ENCODE data around the gene GH2.
"Not testable (repeated sequence)": the region's sequence is repeated elsewhere in the genome, so short reads cannot be mapped to it uniquely, and the experiment has no call there.

Gene GH2

DNA sequence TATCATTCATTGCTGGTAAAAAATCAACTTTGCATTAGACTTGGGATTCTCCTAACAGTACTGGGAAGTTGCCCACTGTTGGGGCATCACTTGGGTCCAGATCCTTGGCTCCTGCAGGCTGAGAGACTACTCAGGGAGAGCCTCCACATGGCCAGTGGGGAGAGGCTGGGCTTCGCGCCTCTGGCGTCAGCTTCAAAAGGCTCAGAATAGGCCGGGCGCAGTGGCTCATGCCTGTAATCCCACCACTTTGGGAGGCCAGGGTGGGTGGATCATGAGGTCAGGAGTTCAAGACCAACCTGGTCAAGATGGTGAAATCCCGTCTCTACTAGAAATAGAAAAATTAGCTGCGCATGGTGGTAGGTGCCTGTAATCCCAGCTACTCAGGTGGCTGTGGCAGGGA lies 32.7 kb upstream of the GH2 start:
- in situ Hi-C loops (cut with MboI; ENCODE audit: low sequenced_read_pairs), result loop anchor here (10.0 kb wide), 2 partner anchors 110 to 370 kb away; partner anchors contain the start of gene ICAM2

DNA sequence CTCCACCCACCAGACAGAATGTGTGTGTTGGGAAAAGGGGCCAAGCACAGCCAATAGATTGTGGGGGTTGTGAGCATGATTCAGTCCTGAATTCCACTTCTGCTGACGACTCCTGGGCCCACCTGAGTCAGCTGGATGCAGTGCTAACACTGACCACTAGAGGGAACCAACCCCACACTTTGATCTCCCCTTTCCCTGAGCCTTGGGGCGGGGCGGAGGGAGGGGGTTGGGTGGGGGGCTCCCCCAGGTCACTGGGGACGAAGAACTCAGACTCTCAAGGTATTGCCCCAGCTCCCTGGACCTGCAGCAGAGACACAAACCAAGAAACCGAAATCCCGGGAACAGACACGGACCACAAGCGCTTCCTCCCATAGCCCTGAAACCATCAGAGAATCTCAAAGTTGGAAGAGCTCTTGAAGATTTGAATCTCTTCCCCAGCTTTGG lies 29.9 kb upstream of the GH2 start:
- in situ Hi-C loops (cut with MboI; ENCODE audit: low sequenced_read_pairs), result loop anchor here (10.0 kb wide), 2 partner anchors 113 to 373 kb away; partner anchors contain the start of gene ICAM2

DNA sequence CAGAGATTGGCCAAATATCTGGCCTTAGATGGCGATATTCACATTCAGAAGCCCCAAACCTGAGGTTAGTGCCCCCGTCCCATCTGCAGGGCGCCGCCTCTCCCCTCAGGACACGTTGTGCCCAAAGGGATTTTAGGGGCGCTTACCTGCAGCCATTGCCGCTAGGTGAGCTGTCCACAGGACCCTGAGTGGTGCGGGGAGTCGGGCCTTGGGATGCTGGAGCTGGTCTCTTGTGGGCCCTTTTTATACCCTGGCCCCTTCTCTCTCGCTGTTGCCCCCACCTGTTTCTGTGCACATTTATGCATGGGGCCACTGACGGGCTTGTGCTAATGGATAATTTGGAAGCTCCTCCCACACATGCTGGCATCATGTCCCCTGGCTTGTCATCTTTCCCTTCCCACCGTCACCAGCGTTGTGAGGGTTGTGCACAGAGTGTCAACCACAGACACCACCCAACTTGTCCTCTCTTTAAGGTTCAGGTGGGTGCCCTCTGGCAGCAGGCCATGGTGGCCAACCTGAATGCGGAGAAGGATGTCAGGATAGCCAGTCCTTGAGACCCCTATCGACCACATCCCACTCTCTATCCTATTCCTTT lies 29.4 kb upstream of the GH2 start, which contains the start of gene CSHL1:
CSHL1 (minus strand) TSS at position 218 of the 595 bp plus-strand sequence; CDS start at position 156, 62 bp downstream.
- in situ Hi-C loops (cut with MboI; ENCODE audit: low sequenced_read_pairs), result loop anchor here (10.0 kb wide), 2 partner anchors 114 to 374 kb away; partner anchors contain the start of gene ICAM2

DNA sequence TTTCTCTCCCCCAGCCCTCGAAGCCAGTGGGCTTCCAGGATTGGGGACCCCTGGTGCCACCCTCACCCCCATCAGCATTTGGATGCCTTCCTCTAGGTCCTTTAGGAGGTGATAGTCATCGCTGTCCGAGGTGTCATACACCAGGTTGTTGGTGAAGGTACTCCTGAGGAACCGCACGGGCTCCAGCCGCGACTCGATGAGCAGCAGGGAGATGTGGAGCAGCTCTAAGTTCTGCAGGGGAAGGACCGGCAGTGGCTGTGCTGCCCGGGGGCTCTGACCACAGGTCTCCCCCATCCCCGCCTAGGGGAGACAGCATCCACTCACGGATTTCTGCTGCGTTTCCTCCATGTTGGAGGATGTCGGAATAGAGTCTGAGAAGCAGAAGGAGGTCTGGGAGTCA lies 28.4 kb upstream of the GH2 start:
- in situ Hi-C loops (cut with MboI; ENCODE audit: low sequenced_read_pairs), result loop anchor here (10.0 kb wide), 2 partner anchors 115 to 375 kb away; partner anchors contain the start of gene ICAM2

DNA sequence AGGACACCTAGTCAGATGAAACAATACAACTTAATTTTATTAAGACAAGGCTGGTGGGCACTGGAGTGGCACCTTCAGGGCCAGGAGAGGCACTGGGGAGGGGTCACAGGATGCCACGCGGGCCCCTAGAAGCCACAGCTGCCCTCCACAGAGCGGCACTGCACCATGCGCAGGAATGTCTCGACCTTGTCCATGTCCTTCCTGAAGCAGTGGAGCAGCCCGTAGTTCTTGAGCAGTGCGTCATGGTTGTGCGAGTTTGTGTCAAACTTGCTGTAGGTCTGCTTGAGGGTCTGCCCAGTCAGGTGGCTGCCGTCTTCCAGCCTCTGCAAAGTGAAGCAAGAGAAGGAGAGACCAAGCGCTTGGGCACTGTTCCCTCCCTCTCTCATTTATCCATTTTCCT lies 27.8 kb upstream of the GH2 start:
- in situ Hi-C loops (cut with MboI; ENCODE audit: low sequenced_read_pairs), result not testable (repeated sequence)

DNA sequence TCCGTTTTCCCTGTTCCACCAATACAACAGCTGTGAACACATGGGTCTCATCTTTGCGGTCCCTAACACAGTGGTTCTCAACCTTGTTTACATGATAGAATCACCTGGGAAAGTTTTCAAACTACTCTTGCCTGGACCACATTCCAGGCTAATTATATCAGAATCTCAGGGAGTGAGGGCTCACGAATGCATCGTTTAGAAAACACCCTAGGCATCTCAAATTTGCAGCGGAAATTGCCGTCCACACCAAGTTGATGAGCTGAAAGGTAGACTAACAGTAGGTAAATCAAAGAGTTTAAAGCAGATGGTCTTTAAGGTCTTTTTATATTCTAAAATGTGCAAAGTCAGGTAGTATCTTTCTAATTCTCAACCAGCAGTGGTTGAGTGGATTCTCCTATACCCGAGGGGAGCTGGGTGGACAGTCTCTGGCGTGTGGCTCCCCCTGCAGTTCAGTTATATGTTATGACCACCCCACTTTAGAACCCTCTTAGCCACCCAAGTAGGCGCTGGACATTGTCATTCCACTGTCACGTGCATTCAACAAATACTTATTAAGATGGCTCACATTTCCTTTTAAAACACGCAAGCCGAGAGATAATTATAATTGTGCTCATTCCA lies 25.5 kb upstream of the GH2 start:
- in situ Hi-C loops (cut with MboI; ENCODE audit: low sequenced_read_pairs), result not testable (repeated sequence)

DNA sequence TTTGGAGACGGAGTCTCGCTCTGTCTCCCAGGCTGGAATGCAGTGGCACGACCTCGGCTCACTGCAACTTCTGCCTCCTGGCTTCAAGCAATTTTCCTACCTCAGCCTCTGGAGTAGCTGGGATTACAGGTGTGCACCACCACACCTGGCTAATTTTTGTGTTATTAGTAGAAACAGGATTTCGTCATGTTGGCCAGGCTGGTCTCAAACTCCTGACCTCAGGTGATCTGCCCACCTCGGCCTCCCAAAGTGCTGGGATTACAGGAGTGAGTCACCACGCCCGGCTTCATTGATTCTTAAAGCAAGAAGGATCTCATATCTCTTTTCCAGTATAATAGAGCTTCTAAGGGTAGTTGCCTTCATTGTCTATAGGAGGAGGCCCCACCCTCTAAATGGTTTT lies 23.1 kb upstream of the GH2 start:
- in situ Hi-C loops (cut with MboI; ENCODE audit: low sequenced_read_pairs), result not testable (repeated sequence)

DNA sequence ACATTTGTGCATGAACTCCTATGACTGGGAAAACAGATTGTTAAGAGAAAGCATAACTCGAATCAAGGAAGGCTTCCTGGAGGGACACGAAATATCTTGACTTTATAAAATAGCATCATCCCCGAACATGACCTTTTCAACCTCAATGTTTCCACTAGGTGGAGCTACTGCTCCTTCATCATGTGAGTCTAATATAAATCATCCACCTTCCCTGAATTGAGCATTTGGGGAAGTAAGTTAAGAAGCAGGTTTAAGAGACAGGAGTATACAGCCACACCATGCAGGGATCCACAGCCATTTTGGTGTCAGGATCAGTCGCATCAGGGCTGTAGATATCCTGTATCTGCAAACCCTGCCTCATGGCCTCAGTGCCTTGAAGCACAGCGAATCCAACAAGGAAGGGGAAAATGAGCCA lies 22.1 kb upstream of the GH2 start:
- in situ Hi-C loops (cut with MboI; ENCODE audit: low sequenced_read_pairs), result not testable (repeated sequence)

DNA sequence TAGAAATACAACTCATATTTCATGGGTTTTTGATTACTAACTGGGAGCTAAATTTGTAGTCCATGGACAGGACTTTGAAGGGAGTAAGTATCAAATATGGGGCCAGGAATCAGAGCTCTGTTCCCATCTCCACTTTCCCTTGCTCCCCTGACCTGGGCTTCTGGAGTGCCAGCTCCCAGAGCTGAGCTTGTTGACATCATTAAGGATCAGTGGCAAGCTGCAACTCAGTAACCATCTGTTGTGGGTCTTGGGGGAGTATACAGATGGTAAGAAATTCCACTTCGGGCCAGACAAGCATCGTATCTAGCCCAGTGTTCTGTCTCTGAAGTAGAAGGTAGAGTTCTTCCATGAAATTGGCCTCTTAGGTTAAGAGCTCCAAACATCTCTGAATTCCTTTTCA lies 20.2 kb upstream of the GH2 start:
- in situ Hi-C loops (cut with MboI; ENCODE audit: low sequenced_read_pairs), result not testable (repeated sequence)

DNA sequence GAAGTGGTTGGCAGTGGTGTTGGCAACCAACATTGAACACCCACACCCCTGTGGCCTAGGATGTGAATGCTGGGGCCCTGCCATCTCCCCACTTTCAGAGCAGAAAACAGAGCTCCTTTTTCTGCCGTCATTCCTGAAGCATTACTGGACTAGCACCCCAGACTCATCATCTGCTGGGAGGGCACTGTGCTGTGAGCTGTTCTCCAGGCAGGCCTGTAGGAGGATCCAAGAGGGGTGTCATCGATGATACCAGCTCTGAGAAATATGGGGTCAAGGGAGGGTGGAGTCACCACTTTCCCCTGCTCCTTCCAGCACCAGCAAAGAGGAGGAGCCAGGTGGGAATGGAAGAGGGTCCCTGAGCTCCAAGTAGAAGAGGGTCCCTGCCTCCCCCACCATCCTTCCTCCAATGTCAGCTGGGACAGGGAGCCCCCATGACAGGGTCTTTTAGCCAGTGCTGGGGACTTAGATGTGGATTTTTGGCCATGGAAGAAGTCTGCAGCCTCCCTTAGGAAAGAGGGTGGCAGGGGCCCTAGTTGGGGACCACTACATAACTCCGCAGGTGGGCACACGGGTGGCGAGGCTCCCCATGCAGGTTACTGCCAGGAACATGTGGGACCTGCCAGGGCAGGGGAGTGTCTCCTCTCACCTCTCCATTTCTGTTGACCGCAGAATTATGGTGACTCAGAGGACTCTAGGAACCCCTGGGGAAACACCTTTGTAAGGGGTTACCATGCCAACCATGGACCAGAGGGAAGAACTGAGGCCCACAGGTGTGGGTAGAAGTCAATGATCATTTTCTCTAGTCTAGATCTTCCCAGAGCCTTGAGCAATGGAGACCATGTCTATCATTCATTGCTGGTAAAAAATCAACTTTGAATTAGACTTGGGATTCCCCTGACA lies 17.4 kb upstream of the GH2 start:
- in situ Hi-C loops (cut with MboI; ENCODE audit: low sequenced_read_pairs), result not testable (repeated sequence)

DNA sequence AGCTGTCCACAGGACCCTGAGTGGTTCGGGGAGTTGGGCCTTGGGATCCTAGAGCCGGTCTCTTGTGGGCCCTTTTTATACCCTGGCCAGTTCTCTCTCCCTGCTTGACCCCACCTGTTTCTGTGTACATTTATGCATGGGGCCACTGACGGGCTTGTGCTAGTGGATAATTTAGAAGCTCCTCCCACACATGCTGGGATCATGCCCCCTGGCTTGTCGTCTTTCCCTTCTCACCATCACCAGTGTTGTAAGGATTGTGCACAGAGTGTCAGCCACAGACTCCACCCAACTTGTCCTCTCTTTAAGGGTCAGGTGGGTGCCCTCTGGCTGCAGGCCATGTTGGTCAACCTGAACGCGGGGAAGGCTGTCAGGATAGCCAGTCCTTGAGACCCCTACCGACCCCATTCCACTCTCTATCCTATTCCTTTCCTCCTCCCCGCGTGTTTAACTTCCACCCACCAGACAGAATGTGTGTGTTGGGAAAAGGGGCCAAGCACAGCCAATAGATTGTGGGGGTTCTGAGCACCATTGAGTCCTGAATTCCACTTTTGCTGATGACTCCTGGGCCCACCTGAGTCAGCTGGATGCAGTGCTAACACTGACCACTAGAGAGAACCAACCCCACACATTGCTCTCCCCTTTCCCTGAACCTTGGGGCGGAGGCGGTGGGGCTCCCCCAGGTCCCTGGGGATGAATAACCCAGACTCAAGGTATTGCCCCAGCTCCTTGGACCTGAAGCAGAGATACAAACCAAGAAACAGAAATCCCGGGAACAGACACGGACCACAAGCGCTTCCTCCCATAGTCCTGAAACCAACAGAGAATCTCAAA lies 15.0 kb upstream of the GH2 start, which contains the start of gene CSH1:
CSH1 (minus strand) TSS at position 51 of the 831 bp plus-strand sequence. CDS start 63 bp downstream, outside the sequence.
- in situ Hi-C loops (cut with MboI; ENCODE audit: low sequenced_read_pairs), result not testable (repeated sequence)

DNA sequence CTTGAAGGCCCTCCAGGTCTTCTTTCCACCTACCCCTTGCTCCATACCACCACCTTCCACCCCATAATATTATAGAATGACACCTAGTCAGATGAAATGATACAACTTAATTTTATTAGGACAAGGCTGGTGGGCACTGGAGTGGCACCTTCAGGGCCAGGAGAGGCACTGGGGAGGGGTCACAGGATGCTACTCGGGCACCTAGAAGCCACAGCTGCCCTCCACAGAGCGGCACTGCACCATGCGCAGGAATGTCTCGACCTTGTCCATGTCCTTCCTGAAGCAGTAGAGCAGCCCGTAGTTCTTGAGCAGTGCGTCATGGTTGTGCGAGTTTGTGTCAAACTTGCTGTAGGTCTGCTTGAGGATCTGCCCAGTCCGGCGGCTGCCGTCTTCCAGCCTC lies 13.1 kb upstream of the GH2 start:
- in situ Hi-C loops (cut with MboI; ENCODE audit: low sequenced_read_pairs), result not testable (repeated sequence)

DNA sequence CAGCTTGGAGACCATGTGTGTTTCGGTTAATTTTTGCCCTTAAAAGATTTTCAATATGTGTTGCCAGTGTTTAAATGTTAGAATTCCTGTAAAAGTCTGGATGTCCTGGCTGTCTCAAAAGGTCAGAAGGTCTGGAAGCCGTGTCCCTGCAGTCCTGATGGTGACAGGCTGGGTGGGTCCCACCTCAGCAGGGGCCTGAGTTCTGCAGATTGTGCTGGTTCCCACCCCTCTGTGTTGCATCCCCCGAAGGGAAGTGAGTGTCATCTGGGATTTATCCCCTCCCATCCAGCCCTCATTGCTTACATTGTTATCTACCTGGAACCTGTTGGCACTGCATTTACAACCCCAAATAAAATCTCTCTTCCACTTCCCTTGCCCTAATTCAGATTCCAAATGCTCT lies 12.3 kb upstream of the GH2 start:
- in situ Hi-C loops (cut with MboI; ENCODE audit: low sequenced_read_pairs), result not testable (repeated sequence)

DNA sequence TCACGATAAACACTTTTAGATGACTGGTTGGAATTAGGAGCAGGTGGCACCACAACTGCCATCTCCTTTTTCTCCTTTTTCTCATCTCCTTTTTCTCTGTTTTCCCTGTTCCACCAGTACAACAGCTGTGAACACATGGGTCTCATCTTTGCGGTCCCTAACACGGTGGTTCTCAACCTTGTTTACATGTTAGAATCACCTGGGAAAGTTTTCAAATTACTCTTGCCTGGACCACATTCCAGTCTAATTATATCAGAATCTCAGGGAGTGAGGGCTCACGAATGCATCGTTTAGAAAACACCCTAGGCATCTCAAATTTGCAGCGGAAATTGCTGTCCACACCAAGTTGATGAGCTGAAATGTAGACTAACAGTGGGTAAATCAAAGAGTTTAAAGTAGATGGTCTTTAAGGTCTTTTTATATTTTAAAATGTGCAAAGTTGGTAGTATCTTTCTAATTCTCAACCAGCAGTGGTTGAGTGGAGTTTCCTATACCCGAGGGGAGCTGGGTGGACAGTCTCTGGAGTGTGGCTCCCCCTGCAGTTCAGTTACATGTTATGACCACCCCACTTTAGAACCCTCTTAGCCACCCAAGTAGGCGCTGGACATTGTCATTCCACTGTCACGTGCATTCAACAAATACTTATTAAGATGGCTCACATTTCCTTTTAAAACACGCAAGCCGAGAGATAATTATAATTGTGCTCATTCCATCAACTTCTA lies 10.7 kb upstream of the GH2 start:
- in situ Hi-C loops (cut with MboI; ENCODE audit: low sequenced_read_pairs), result not testable (repeated sequence)

DNA sequence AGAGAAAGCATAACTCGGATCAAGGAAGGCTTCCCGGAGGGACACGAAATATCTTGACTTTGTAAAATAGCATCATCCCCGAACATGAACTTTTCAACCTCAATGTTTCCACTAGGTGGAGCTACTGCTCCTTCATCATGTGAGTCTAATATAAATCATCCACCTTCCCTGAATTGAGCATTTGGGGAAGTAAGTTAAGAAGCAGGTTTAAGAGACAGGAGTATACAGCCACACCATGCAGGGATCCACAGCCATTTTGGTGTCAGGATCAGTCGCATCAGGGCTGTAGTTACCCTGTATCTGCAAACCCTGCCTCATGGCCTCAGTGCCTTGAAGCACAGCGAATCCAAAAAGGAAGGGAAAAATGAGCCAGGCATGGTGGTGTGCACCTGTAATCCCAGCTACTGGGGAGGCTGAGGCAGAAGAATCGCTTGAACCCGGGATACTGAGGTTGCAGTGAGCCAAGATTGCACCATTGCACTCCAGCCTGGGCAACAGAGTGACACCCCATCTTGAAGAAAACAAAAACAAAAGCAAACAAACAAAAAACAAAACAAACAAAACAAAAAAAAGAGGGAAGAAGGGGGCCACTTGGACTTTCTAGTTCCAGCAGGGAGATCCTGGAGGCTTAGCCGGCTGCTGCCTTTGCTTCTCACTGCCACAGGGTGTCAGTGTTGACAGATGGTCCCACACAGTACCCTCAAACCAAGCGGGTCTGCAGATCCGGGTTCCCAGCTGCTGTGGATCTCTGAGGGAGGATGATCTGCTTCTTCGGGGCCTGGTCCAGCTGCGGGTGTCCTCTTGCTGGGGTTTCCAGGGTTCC lies 7.5 kb upstream of the GH2 start:
- in situ Hi-C loops (cut with MboI; ENCODE audit: low sequenced_read_pairs), result not testable (repeated sequence)

DNA sequence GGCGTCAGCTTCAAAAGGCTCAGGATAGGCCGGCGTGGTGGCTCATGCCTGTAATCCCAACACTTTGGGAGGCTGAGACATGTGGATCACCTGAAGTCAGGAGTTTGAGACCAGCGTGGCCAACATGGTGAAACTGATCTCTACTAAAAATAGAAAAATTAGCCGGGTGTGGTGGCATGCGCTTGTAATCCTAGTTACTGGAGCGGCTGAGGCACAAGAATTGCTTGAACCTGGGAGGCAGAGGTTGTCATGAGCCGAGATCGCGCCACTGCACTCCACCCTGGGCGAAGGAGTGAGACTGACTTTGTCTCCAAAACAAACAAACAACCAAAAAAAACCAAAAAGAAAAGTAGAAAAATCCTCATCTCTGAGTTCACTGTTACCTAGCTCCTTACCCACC lies 3.4 kb upstream of the GH2 start:
- in situ Hi-C loops (cut with MboI; ENCODE audit: low sequenced_read_pairs), result not testable (repeated sequence)

DNA sequence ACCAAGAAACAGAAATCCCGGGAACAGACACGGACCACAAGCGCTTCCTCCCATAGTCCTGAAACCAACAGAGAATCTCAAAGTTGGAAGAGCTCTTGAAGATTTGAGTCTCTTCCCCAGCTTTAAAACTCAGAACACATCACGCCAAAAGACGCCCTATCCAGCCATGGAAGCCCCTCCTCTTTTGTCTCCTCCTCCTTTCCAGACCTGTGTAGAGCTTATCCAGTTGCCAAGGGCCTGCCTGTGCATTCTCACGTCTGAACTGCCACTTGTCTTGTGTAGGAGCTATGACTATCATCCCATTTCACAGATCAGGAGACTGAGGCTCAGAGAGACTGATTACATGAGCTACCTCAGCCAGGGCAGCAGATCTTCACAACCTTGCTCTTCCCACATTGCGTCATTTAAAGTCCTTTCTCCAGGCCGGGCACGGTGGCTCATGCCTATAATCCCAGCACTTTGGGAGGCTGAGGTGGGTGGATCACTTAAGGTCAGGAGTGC lies 932 bp upstream of the GH2 start:
- in situ Hi-C loops (cut with MboI; ENCODE audit: low sequenced_read_pairs), result not testable (repeated sequence)

DNA sequence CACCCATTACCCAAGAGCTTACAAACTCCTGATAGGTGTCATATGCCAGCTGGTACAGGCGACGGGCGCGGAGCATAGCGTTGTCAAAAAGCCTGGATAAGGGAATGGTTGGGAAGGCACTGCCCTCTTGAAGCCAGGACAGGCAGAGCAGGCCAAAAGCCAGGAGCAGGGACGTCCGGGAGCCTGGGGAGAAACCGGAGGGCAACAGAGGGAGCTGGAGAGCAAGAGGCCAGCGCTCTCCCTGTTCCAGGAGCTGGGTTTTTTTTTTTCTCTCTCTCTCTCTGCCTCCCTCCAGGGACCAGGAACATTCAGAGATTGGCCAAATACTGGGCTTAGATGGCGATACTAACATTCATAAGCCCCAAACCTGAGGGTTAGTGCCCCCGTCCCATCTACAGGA lies 407 bp downstream of the GH2 start:
- in situ Hi-C loops (cut with MboI; ENCODE audit: low sequenced_read_pairs), result not testable (repeated sequence)

DNA sequence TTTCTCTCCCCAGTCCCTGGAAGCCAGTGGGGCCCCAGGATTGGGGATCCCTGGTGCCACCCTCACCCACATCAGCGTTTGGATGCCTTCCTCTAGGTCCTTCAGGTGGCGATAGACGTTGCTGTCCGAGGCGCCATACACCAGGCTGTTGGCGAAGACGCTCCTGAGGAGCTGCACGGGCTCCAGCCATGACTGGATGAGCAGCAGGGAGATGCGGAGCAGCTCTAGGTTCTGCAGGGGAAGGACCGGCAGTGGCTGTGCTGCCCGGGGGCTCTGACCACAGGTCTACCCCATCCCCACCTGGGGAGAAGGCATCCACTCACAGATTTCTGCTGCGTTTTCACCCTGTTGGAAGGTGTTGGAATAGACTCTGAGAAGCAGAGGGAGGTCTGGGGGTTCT lies 1.0 kb downstream of the GH2 start:
- in situ Hi-C loops (cut with MboI; ENCODE audit: low sequenced_read_pairs), result no loop called here

Measured in HL-60/S4 (cell line).